HepG2 (cell line): ENCODE measurements around the gene ZBTB25. TPM values are rescaled to one million over a fixed set of nuclear protein-coding genes. Genes with fewer than 3 reads are reported as not detected.
A peak's percentile ranks its signal among the peaks of the same experiment; 100 is the strongest.

ENCODE experiments used
- ATAC-seq: fragments of 200-7000 bp; cut with Tn5 transposase; 3 replicates; pipeline ENCODE4 v1.9.1; 2020; ENCODE audit warnings: mild to moderate bottlenecking, moderate library complexity
- BruUV-seq: library from RNA; stranded (reverse); fragments of 400-500 nt; replicated peaks from 2 replicates; lab custom pipeline; 2021; lab: Mats Ljungman, UMichigan
- CTCF ChIA-PET: fragments of 300-600 bp; formaldehyde crosslinking; extraction: SDS; loops from one replicate; lab custom pipeline; 2021; ENCODE audit warnings: low total read pairs, inconsistent platforms, low intra/inter-chr PET ratio; lab: Yijun Ruan, JAX
- POLR2A ChIA-PET: fragments of 350-600 bp; sonication (Branson Sonifier 250); formaldehyde crosslinking; loops from one replicate; lab custom pipeline; 2020; ENCODE audit warnings: antibody characterized with exemption, inconsistent platforms; lab: Yijun Ruan, JAX
- DNase-seq: peaks from one replicate; pipeline ENCODE4 v3.0.0-alpha.2; 2015; ENCODE audit warnings: low spot score
- FAIRE-seq: peaks from 3 replicates; lab custom pipeline; 2011; peaks lifted over from hg19 to GRCh38; lab: Jason Lieb, UNC
- H2AFZ ChIP-seq: one replicate; pipeline ENCODE4 v1.6.1; 2011; ENCODE audit warnings: low read length, inconsistent platforms
- H3K27ac ChIP-seq: fragments of 300-600 bp; 3 replicates; pipeline ENCODE4 v1.8.0; 2011; ENCODE audit warnings: mixed run types, mild to moderate bottlenecking, mixed read lengths, low read length, inconsistent platforms; ENCODE audit not compliant: insufficient read depth; ENCODE audit errors: extremely low read length
- H3K27me3 ChIP-seq, 2 experiments: fragments of 200-600 bp in 1 of 2; 2 replicates in 1 of 2; 3 replicates in 1 of 2; pipeline versions ENCODE4 v1.6.0 to v1.8.0; 2011; ENCODE audit warnings: low read length in 2 of 2, mild to moderate bottlenecking in 2 of 2, moderate library complexity in 2 of 2, inconsistent platforms in 1 of 2; ENCODE audit not compliant: insufficient read depth in 2 of 2, control insufficient read depth in 1 of 2
- H3K36me3 ChIP-seq, 2 experiments: fragments of 200-600 bp in 1 of 2; replicated peaks in 1 of 2; 2 replicates in 1 of 2; 3 replicates in 1 of 2; pipeline versions ENCODE4 v1.5.1 to v1.8.0; 2011; ENCODE audit warnings: low read length in 2 of 2, inconsistent platforms in 1 of 2; ENCODE audit not compliant: insufficient read depth in 2 of 2, control insufficient read depth in 1 of 2
- H3K4me1 ChIP-seq: 2 replicates; pipeline ENCODE4 v1.5.1; 2012; ENCODE audit warnings: low read length, inconsistent platforms; ENCODE audit not compliant: insufficient read depth
- H3K4me2 ChIP-seq: 2 replicates; pipeline ENCODE4 v1.6.0; 2011; ENCODE audit warnings: low read depth, low read length, inconsistent platforms
- H3K4me3 ChIP-seq, 3 experiments: fragments of 200-600 bp in 1 of 3; sonication (generic), shearing (Covaris generic) in 1 of 3; replicated peaks in 1 of 3; 2 replicates each; pipeline ENCODE4 v1.5.1; 2011 to 2016; ENCODE audit warnings: low read length in 3 of 3, inconsistent platforms in 2 of 3, low read depth in 2 of 3, mild to moderate bottlenecking in 2 of 3, control low read depth in 1 of 3, mixed read lengths in 1 of 3; ENCODE audit not compliant: insufficient read depth in 1 of 3
- H3K79me2 ChIP-seq: one replicate; pipeline ENCODE4 v1.6.1; 2011; ENCODE audit warnings: low read length, inconsistent platforms; ENCODE audit not compliant: insufficient read depth
- H3K9ac ChIP-seq: 2 replicates; pipeline ENCODE4 v1.6.0; 2011; ENCODE audit warnings: mild to moderate bottlenecking, low read depth, low read length, inconsistent platforms; ENCODE audit not compliant: insufficient read depth
- H3K9me3 ChIP-seq: 2 replicates; pipeline ENCODE4 v1.5.1; 2012; ENCODE audit warnings: mild to moderate bottlenecking, low read length
- H4K20me1 ChIP-seq: 2 replicates; pipeline ENCODE4 v1.6.0; 2011; ENCODE audit warnings: inconsistent platforms, mild to moderate bottlenecking, low read length, moderate library complexity; ENCODE audit not compliant: insufficient read depth
- EHMT2 ChIP-seq: fragments of 200-600 bp; sonication (generic); IDR thresholded peaks from 2 replicates; pipeline ENCODE4 v1.7.0; 2017; ENCODE audit warnings: antibody characterized with exemption, low read depth, low read length, borderline replicate concordance
- POLR2AphosphoS5 ChIP-seq: IDR thresholded peaks from 2 replicates; pipeline ENCODE4 v1.6.1; 2012; ENCODE audit warnings: low read depth, low read length
- PPARG ChIP-seq: conservative IDR thresholded peaks from 2 replicates; pipeline ENCODE4 v1.6.1; 2016; ENCODE audit warnings: missing biosample characterization, missing genetic modification reagents
- RBM39 ChIP-seq: fragments of 200-400 bp; formaldehyde crosslinking; IDR thresholded peaks from one replicate; pipeline ENCODE4 v1.6.1; 2018; ENCODE audit warnings: antibody characterized with exemption, mild to moderate bottlenecking, low read depth, low read length; ENCODE audit not compliant: poor library complexity, severe bottlenecking
- SP4 ChIP-seq: sonication (generic); formaldehyde crosslinking; IDR thresholded peaks from 2 replicates; pipeline ENCODE4 v1.8.1; 2023; ENCODE audit warnings: mild to moderate bottlenecking, missing genetic modification reagents
- YEATS4 ChIP-seq: sonication (generic); formaldehyde crosslinking; IDR thresholded peaks from 2 replicates; pipeline ENCODE4 v1.4.0; 2020; ENCODE audit warnings: missing genetic modification reagents, borderline replicate concordance
- ZGPAT ChIP-seq: IDR thresholded peaks from 2 replicates; pipeline ENCODE4 v1.6.1; 2016; ENCODE audit warnings: mild to moderate bottlenecking
- ZNF251 ChIP-seq: sonication (generic); formaldehyde crosslinking; IDR thresholded peaks from 2 replicates; pipeline ENCODE4 v1.9.0; 2021; ENCODE audit warnings: mild to moderate bottlenecking, missing genetic modification reagents
- ZNF329 ChIP-seq: sonication (generic); formaldehyde crosslinking; IDR thresholded peaks from 2 replicates; pipeline ENCODE4 v1.9.0; 2021; ENCODE audit warnings: low read depth, mild to moderate bottlenecking, missing genetic modification reagents
- ZNF670 ChIP-seq: sonication (generic); formaldehyde crosslinking; IDR thresholded peaks from 2 replicates; pipeline ENCODE4 v1.8.0; 2022; ENCODE audit warnings: mild to moderate bottlenecking, missing genetic modification reagents, borderline replicate concordance
- ZNF770 ChIP-seq: sonication (generic); formaldehyde crosslinking; IDR thresholded peaks from 2 replicates; pipeline ENCODE4 v1.5.0; 2020; ENCODE audit warnings: mild to moderate bottlenecking, missing genetic modification reagents
- ZNF816 ChIP-seq: sonication (generic); formaldehyde crosslinking; IDR thresholded peaks from 2 replicates; pipeline ENCODE4 v1.8.0; 2022; ENCODE audit warnings: missing genetic modification reagents, mild to moderate bottlenecking, borderline replicate concordance
- WGBS: methylation state at CpG from one replicate; pipeline ENCODE4 v1.1.6; 2017; ENCODE audit warnings: low lambda C conversion rate; 5-methylcytosine and 5-hydroxymethylcytosine counted together
- in situ Hi-C: cut with HindIII; loops from 2 replicates; pipeline ENCODE4 v1.10.0; 2017; ENCODE audit warnings: low pct_unique_long_range_greater_than_20kb; ENCODE audit not compliant: extremely low pct_ligation_motif_present
- intact Hi-C: fragments of 100-400 bp; cut with micrococcal nuclease; formaldehyde crosslinking; loops from one replicate; pipeline ENCODE4 v1.10.0; 2022; ENCODE audit not compliant: unreplicated experiment
- polyA plus RNA-seq, 8 experiments: library from polyadenylated mRNA; depleted of rRNA in 3 of 8; stranded (reverse) in 7 of 8; unstranded in 1 of 8; fragments of >200 nt; fragmentation: Illumina TruSeq in 4 of 8; extraction: Trizol in 4 of 8; gene quantifications; 2 replicates each; pipeline versions ENCODE4 v1.2.1 to v1.2.3, GENCODE V29; 2011 to 2016; ENCODE audit warnings: low read depth in 4 of 8, missing spikeins in 1 of 8, mixed read lengths in 1 of 8; ENCODE audit not compliant: insufficient read depth in 1 of 8
- total RNA-seq, 5 experiments: library from RNA; depleted of rRNA; stranded (reverse); fragments of >200 nt; fragmentation: Illumina TruSeq; extraction: Trizol; gene quantifications; 2 replicates each; pipeline ENCODE4 v1.2.3, GENCODE V29; 2016; ENCODE audit warnings: low read depth in 1 of 5

ZBTB25 gene
- total and polyA plus RNA-seq, 2 of the 13 experiments (the other 11 are each of a cell fraction or from before 2014, with no cell fraction given): 3.5 to 7.6 TPM

- TF ChIP-seq EHMT2: no peak
- TF ChIP-seq ZNF670 (CRISPR knock-in tag): no peak
- peak; percentile 82 for TF ChIP-seq POLR2AphosphoS5
- TF ChIP-seq ZNF251: no peak
These were observed at the start of gene ZBTB25 (continued) for GRCh38 chr14:64503434-64504309.

GRCh38 chr14:64550621-64551333, 47.1 kb upstream of the ZBTB25 start:
- H3K9me3 ChIP-seq: no peaks in the 10 kb centered on the region
- CTCF ChIA-PET: no interaction called here
- POLR2A ChIA-PET: no interaction called here
- 30% methylated on average over 7 of the region's 7 CpGs for WGBS
- in situ Hi-C loops (no loop called here), intact Hi-C loops (no loop called here)
- no peak overlapping the region for H2AFZ ChIP-seq
- DNase-seq (no peak), FAIRE-seq (no peak), ATAC-seq (no peak)
- no peaks in the 10 kb centered on the region for H3K4me1 ChIP-seq
- peaks cover 0 to 21% of the 10 kb centered on the region in 2 experiments; a peak in 2 of 5 replicates for H3K27me3 ChIP-seq
- H3K4me3 ChIP-seq: no peak overlapping the region
- H3K27ac ChIP-seq: no peak overlapping the region
- no peak overlapping the region for H3K4me2 ChIP-seq
- H3K9ac ChIP-seq: no peak overlapping the region
- no peaks in the 10 kb centered on the region for H3K36me3 ChIP-seq
- no peaks in the 10 kb centered on the region for H4K20me1 ChIP-seq
- BruUV-seq: no TSS peak
- no peaks in the 10 kb centered on the region for H3K79me2 ChIP-seq
- TF ChIP-seq RBM39 (no peak), YEATS4 (no peak), ZNF770 (CRISPR knock-in tag) (no peak), ZNF816 (no peak), ZGPAT (no peak), PPARG (no peak), ZNF329 (CRISPR knock-in tag) (no peak), SP4 (no peak)
